ENCODE results near the gene CBR3. TPM values are rescaled to one million over a fixed set of nuclear protein-coding genes. Genes with fewer than 3 reads are reported as not detected.

Gene CBR3
- total RNA-seq, 1 experiment from 2014 or later, result 1.7 TPM

GRCh38 chr21:36113647-36114428 is 21.0 kb upstream of the CBR3 start:
- Histone ChIP-seq H3K4me2 (ENCODE audit: low read length) (no peak overlapping the region), H4K20me1 (ENCODE audit: insufficient read depth) (no peaks in the 10 kb centered on the region), H3K4me1 (ENCODE audit: control insufficient read depth in 1 of 2, insufficient read depth in 2 of 2, low read length in 2 of 2) (peaks cover 0 to 10% of the 10 kb centered on the region in 2 experiments; a peak in 3 of 4 replicates), H3K9me2 (ENCODE audit: insufficient read depth) (no peaks in the 10 kb centered on the region), H3K27me3 (ENCODE audit: insufficient read depth, low read length) (no peaks in the 10 kb centered on the region), H3K36me3 (ENCODE audit: control insufficient read depth in 1 of 2, insufficient read depth in 2 of 2, low read length in 2 of 2) (no peaks in the 10 kb centered on the region), H3K9ac (ENCODE audit: low read length) (no peak overlapping the region), H3K4me3 (replicated peaks in 1 of 2; ENCODE audit: low read depth in 1 of 2, low read length in 2 of 2) (no peak overlapping the region), H3K79me2 (ENCODE audit: insufficient read depth, low read length) (no peaks in the 10 kb centered on the region), H3K9me3 (ENCODE audit: control insufficient read depth in 1 of 2, insufficient read depth in 1 of 2, low read depth in 1 of 2, low read length in 2 of 2) (no peaks in the 10 kb centered on the region), H2AFZ (ENCODE audit: low read depth, low read length, poor library complexity, severe bottlenecking) (no peak overlapping the region), H3K27ac (ENCODE audit: low read depth, low read length) (no peak overlapping the region)
- RAD21 ChIA-PET (ENCODE audit: low non-redundant PET in 1 of 2, low total read pairs in 2 of 2, uncharacterized antibody in 2 of 2, unreplicated experiment in 2 of 2), result no interaction called here
- POLR2A ChIA-PET, result interaction anchor here (0.6 kb wide), 1 partner anchor 308 kb away, joined by 3 read pairs; no protein-coding TSS in a partner anchor
- TF ChIP-seq ZFX (IDR thresholded peaks at IDR 0.05) (no peak), FOSL1 (IDR thresholded peaks at IDR 0.05; ENCODE audit: low read depth) (no peak), EZH2phosphoT487 (IDR thresholded peaks at IDR 0.05; ENCODE audit: borderline replicate concordance) (no peak), ATF3 (IDR thresholded peaks at IDR 0.05) (no peak), RAD21 (IDR thresholded peaks at IDR 0.05; ENCODE audit: low read depth) (no peak), EGR1 (IDR thresholded peaks at IDR 0.05; ENCODE audit: low read depth) (no peak), POLR2AphosphoS5 (IDR thresholded peaks at IDR 0.05; ENCODE audit: low read depth, low read length) (no peak), CTCF (IDR thresholded peaks at IDR 0.05 in 2 of 3, conservative IDR thresholded peaks at IDR 0.05 in 1 of 3; ENCODE audit: borderline replicate concordance in 1 of 3, insufficient read depth in 1 of 3, low read depth in 2 of 3, low read length in 2 of 3) (no peak), CBX3 (IDR thresholded peaks at IDR 0.05; ENCODE audit: low read depth) (no peak), ZNF274 (IDR thresholded peaks at IDR 0.05; ENCODE audit: low read depth, low read length) (no peak), POLR2A (IDR thresholded peaks at IDR 0.05; ENCODE audit: borderline replicate concordance, extremely low read depth, insufficient read depth, insufficient read length) (no peak), JUND (IDR thresholded peaks at IDR 0.05) (no peak), MAX (IDR thresholded peaks at IDR 0.05) (no peak), ZBTB33 (IDR thresholded peaks at IDR 0.05; ENCODE audit: extremely low read depth, insufficient replicate concordance, low read length) (no peak), TCF7L2 (IDR thresholded peaks at IDR 0.05; ENCODE audit: borderline replicate concordance, extremely low read depth, insufficient read depth, insufficient read length) (no peak)
- intact Hi-C loops (cut with micrococcal nuclease), result loop anchor here (5.0 kb wide), 1 partner anchor 52 kb away; the partner anchor contains the start of gene SETD4
- no TSS peak for BruUV-seq (replicated peaks)
- ATAC-seq (no peak), DNase-seq (ENCODE audit: low read depth, low spot score) (no peak)
- CTCF ChIA-PET, result interaction anchor here (0.7 to 1.9 kb wide), 5 partner anchors 9 to 53 kb away, joined by 3 to 14 read pairs (median 5); partner anchors contain the start of gene SETD4

All from HCT116 (cell line).